ENCODE measurements around the gene SPRTN. TPM values are rescaled to one million over a fixed set of nuclear protein-coding genes. Genes with fewer than 3 reads are reported as not detected.

The SPRTN gene
- total and polyA plus RNA-seq, 2 experiments from 2014 or later = 9.1 to 25.0 TPM

DNA sequence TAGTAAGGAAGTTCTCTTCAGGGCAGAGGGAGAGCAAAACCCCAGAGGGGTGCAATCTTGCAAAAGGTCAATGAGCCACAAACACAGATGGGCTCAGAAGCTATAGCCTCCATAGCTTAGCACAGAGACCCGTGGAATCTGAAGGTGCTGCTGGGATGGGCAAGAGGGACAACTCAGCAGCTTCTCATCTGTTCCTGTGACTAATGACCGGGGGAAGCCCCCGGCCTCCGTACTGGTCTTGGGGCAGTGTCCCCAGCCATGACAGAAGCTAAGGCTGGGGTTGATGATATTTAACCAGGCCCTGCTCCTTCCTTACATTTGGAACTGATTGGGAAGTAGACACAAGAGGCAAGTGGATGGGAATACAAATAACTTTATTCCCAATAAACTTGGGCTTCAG, 19.5 kb upstream of the SPRTN start (continued):
- TF ChIP-seq, protein P1, sequence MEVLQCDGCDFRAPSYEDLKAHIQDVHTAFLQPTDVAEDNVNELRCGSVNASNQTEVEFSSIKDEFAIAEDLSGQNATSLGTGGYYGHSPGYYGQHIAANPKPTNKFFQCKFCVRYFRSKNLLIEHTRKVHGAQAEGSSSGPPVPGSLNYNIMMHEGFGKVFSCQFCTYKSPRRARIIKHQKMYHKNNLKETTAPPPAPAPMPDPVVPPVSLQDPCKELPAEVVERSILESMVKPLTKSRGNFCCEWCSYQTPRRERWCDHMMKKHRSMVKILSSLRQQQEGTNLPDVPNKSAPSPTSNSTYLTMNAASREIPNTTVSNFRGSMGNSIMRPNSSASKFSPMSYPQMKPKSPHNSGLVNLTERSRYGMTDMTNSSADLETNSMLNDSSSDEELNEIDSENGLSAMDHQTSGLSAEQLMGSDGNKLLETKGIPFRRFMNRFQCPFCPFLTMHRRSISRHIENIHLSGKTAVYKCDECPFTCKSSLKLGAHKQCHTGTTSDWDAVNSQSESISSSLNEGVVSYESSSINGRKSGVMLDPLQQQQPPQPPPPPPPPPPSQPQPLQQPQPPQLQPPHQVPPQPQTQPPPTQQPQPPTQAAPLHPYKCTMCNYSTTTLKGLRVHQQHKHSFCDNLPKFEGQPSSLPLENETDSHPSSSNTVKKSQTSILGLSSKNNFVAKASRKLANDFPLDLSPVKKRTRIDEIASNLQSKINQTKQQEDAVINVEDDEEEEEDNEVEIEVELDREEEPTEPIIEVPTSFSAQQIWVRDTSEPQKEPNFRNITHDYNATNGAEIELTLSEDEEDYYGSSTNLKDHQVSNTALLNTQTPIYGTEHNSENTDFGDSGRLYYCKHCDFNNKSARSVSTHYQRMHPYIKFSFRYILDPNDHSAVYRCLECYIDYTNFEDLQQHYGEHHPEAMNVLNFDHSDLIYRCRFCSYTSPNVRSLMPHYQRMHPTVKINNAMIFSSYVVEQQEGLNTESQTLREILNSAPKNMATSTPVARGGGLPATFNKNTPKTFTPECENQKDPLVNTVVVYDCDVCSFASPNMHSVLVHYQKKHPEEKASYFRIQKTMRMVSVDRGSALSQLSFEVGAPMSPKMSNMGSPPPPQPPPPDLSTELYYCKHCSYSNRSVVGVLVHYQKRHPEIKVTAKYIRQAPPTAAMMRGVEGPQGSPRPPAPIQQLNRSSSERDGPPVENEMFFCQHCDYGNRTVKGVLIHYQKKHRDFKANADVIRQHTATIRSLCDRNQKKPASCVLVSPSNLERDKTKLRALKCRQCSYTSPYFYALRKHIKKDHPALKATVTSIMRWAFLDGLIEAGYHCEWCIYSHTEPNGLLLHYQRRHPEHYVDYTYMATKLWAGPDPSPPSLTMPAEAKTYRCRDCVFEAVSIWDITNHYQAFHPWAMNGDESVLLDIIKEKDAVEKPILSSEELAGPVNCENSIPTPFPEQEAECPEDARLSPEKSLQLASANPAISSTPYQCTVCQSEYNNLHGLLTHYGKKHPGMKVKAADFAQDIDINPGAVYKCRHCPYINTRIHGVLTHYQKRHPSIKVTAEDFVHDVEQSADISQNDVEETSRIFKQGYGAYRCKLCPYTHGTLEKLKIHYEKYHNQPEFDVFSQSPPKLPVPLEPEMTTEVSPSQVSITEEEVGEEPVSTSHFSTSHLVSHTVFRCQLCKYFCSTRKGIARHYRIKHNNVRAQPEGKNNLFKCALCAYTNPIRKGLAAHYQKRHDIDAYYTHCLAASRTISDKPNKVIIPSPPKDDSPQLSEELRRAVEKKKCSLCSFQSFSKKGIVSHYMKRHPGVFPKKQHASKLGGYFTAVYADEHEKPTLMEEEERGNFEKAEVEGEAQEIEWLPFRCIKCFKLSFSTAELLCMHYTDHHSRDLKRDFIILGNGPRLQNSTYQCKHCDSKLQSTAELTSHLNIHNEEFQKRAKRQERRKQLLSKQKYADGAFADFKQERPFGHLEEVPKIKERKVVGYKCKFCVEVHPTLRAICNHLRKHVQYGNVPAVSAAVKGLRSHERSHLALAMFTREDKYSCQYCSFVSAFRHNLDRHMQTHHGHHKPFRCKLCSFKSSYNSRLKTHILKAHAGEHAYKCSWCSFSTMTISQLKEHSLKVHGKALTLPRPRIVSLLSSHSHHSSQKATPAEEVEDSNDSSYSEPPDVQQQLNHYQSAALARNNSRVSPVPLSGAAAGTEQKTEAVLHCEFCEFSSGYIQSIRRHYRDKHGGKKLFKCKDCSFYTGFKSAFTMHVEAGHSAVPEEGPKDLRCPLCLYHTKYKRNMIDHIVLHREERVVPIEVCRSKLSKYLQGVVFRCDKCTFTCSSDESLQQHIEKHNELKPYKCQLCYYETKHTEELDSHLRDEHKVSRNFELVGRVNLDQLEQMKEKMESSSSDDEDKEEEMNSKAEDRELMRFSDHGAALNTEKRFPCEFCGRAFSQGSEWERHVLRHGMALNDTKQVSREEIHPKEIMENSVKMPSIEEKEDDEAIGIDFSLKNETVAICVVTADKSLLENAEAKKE (CRISPR knock-in tag; IDR thresholded peaks at IDR 0.05) = no peak
- no peak for TF ChIP-seq ZNF114 (CRISPR knock-in tag; IDR thresholded peaks at IDR 0.05)
- TF ChIP-seq, protein P2, sequence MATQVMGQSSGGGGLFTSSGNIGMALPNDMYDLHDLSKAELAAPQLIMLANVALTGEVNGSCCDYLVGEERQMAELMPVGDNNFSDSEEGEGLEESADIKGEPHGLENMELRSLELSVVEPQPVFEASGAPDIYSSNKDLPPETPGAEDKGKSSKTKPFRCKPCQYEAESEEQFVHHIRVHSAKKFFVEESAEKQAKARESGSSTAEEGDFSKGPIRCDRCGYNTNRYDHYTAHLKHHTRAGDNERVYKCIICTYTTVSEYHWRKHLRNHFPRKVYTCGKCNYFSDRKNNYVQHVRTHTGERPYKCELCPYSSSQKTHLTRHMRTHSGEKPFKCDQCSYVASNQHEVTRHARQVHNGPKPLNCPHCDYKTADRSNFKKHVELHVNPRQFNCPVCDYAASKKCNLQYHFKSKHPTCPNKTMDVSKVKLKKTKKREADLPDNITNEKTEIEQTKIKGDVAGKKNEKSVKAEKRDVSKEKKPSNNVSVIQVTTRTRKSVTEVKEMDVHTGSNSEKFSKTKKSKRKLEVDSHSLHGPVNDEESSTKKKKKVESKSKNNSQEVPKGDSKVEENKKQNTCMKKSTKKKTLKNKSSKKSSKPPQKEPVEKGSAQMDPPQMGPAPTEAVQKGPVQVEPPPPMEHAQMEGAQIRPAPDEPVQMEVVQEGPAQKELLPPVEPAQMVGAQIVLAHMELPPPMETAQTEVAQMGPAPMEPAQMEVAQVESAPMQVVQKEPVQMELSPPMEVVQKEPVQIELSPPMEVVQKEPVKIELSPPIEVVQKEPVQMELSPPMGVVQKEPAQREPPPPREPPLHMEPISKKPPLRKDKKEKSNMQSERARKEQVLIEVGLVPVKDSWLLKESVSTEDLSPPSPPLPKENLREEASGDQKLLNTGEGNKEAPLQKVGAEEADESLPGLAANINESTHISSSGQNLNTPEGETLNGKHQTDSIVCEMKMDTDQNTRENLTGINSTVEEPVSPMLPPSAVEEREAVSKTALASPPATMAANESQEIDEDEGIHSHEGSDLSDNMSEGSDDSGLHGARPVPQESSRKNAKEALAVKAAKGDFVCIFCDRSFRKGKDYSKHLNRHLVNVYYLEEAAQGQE (IDR thresholded peaks at IDR 0.05; ENCODE audit: unreplicated experiment) = no peak
- no peak for TF ChIP-seq ZNF331 (CRISPR knock-in tag; IDR thresholded peaks at IDR 0.05; ENCODE audit: low read depth)
- no peak for TF ChIP-seq EZH2 (IDR thresholded peaks at IDR 0.05; ENCODE audit: low read depth, unreplicated experiment)
- TF ChIP-seq POLR2AphosphoS5 (IDR thresholded peaks at IDR 0.05; ENCODE audit: low read depth) = no peak

DNA sequence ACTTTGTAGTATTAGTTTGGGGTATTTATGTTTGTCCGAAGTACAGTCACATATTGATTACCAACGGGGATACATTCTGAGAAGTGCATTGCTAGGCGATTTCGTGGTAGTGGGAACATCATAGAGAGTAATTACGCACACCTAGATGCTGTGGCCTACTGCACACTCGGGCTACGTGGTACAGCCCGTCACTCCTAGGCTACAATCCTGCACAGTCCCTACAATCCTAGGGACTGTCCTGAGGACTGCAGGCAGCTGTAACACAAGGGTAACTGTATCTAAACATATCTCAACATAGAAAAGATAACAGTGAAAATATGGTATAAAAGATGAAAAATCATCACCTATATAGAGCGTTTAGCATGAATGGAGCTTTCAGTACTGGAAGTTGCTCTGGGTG, 19.0 kb upstream of the SPRTN start:
- Histone ChIP-seq H3F3A (replicated peaks; ENCODE audit: low read depth) (no peaks in the 10 kb centered on the region), H3K79me2 (replicated peaks; ENCODE audit: insufficient read depth) (no peaks in the 10 kb centered on the region), H4K20me1 (replicated peaks; ENCODE audit: insufficient read depth) (no peaks in the 10 kb centered on the region), H3K4me1 (ENCODE audit: insufficient read depth) (peaks cover 2% of the 10 kb centered on the region; the same call in 1 of the 2 replicates), H3K4me3 (no peak overlapping the region), H3K36me3 (ENCODE audit: insufficient read depth) (no peaks in the 10 kb centered on the region), H3K27ac (ENCODE audit: low read depth) (no peak overlapping the region), H3K4me2 (no peak overlapping the region), H2AFZ (no peak overlapping the region), H3K9me2 (ENCODE audit: insufficient read depth) (no peaks in the 10 kb centered on the region), H3K27me3 (ENCODE audit: insufficient read depth) (no peaks in the 10 kb centered on the region)
- H3K36me3 Mint-ChIP-seq (ENCODE audit: low read depth) = no peaks in the 10 kb centered on the region
- DNase-seq (ENCODE audit: low spot score) (no peak), ATAC-seq (no peak)
- no peak overlapping the region for H3K4me3 Mint-ChIP-seq
- H3K9me3 Mint-ChIP-seq = no peaks in the 10 kb centered on the region
- peaks cover 3% of the 10 kb centered on the region; the same call in 2 of the 3 replicates for H3K4me1 Mint-ChIP-seq
- H3K27ac Mint-ChIP-seq = no peak overlapping the region
- peaks cover 3% of the 10 kb centered on the region for H3K27me3 Mint-ChIP-seq (ENCODE audit: insufficient read depth, low read depth, poor library complexity)
- no peak for TF ChIP-seq ZNF331 (CRISPR knock-in tag; IDR thresholded peaks at IDR 0.05; ENCODE audit: low read depth)
- no peak for TF ChIP-seq JUNB (IDR thresholded peaks at IDR 0.05; ENCODE audit: unreplicated experiment)
- TF ChIP-seq, protein P2 (IDR thresholded peaks at IDR 0.05; ENCODE audit: unreplicated experiment) = no peak
